NCI-H2196 treated with DMSO at 0.1 percent for 48 hours (cell line): ENCODE data around the gene NCOA6.

Experiments
- DNase-seq: peaks from one replicate; lab custom pipeline; 2025; ENCODE audit not compliant: unreplicated experiment; lab: John Stamatoyannopoulos, UW

Gene NCOA6

GRCh38 chr20:34776177-34776576 is 49.3 kb downstream of the NCOA6 start:
- DNase-seq = no peak

DNA sequence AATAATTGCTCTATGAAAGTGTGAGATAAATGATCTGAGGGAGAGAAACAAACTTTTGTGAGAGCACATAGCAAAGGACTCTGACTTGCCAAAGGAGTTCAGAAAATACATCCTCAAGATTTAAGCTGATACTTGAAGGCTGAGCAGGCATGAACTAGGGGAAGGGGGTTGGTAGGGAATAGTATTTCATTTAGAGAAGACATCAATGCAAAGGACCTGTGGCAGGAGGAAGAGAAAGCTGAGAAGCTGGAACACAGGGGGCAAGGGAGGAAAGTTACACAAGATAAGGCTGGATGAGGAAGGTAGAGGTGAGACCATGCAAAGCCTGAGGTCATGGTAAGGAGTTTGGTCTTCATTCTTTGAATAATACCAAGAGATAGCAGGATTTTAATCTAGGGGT is 50.6 kb downstream of the NCOA6 start:
- no peak for DNase-seq

DNA sequence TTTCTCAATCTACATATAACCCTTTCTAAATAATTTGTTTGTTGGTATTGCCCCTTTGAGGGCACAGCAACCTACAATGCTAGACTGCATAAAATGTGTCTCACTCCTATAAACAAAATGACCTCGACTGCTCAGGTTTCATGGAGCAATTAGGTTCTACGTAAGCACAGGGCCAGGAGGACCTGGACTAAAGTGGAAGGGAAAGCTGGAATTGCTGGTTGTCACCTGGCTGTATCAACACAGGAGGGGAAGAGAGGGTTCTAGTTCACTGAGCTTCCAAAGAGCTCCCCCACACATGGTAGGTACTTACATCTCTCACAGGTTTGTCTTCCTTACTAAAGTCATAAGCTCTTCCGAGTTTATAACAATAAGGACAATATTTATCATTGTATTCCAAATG is 51.0 kb downstream of the NCOA6 start:
- DNase-seq = no peak

DNA sequence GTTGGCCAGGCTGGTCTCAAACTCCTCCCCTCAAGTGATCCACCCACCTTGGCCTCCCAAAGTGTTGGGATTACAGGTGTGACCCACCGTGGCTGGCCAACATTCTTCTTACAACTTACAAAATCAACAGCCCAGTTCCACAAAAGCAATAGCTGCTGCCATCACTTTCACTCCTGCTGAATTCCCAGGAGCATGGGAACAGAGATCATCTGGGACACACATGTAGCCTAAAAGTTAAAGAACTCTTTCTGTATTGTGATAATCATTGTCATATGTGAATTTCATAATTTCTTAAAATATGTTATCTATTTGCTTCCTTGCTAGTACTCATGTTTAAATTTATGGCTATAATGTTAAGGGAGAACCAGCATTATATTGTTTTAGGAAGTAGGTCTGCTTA is 51.7 kb downstream of the NCOA6 start:
- DNase-seq = no peak

GRCh38 chr20:34772437-34772836 is 53.0 kb downstream of the NCOA6 start:
- DNase-seq = no peak

GRCh38 chr20:34771680-34772081 is 53.8 kb downstream of the NCOA6 start:
- no peak for DNase-seq

DNA sequence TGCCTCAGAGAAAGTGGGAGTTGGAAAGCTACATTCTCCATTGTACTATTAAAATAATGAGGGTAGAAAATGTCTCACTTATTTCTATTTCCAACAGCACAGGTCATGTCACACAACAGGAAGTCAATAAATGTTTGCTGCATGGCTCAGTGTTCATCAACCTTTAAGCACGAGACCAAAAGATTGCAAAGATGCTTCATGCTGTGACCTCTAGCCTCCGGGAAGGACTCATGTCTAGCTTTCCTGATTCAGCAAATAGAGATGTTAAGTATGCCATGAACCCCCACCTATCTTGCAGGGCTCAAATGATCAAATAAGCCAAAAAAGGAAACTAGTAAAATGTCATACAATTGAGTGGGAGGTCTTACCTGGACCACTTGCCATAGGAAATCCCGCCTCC is 57.4 kb downstream of the NCOA6 start:
- DNase-seq = no peak

GRCh38 chr20:34762031-34762555 is 63.4 kb downstream of the NCOA6 start:
- no peak for DNase-seq

- no peak for DNase-seq
Observed at GRCh38 chr20:34755367-34755766, 70.1 kb downstream of the NCOA6 start.

DNA sequence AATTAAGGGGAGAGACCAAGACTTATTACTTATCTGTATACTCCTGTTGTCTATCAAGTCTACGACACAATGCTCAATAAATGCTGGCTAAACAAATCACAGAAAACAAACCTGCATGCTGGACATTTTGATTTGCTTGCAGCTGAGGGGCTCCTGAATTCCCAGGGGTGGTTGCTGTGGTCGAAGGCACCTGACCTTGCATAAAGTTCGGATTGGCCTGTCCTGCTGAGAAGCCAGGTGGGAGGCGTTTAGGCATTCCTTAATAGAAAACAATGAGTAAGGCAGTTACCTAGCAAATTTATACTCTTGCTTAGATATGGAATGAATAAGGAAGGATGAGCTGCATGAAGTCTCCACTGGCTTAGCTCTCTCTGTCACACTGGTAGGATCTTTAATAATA is 70.8 kb downstream of the NCOA6 start:
- DNase-seq = no peak

DNA sequence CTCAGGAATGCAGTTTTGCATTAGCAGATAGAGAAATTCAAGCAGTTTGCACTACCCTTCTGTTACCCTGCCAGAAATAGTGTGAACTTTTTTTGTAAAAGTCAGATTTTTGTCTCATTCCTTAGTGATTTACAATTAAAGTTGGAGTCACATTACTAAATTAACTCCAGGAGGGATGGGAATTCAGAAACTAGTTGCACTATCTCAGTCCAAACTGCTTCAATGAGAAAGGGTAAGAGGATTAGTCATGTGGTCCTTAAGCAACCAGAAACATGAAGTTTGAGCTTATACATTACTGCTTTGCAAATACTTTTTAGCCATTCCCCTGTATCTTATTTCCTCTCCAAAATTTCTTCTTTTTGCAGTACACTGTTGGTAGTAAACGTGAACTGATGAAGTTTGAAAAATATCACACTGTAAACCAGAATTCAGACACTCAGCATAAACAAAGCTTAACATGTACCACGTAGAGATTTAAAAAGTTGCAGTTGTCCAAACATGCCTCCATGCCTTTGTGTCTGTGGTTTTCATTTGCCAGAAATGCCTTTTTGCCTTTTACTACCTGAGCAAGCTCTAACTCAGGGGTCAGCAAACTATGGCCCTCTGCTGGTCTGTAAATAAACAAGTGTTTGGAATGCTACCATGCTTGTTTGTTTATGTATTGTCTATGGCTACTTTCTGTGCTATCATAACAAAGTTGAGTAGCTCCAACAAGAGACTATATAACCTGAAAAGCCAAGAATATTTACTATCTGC is 71.6 kb downstream of the NCOA6 start:
- DNase-seq = no peak

- DNase-seq = no peak
Observed at GRCh38 chr20:34751453-34751852, 74.0 kb downstream of the NCOA6 start.

GRCh38 chr20:34750484-34750883 is 75.0 kb downstream of the NCOA6 start:
- DNase-seq = no peak

DNA sequence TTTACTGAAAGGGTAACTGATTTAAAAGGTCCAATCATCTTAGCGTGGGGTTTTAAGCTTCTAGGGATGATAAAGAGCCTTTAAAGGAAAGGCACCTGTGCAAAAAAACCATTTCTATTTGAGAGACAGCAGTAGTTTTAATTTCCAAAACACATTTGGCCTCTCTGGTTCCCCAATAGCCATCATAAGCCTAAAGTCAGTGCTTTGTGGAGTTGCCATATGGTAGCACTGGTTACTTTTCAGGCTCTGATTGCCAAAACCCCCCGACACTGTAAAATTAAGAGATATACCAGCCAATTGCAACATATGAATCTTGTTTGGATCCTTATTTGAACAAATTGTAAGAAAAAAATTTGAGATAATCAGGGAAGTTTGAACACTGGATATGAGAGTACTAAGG is 76.7 kb downstream of the NCOA6 start:
- no peak for DNase-seq

DNA sequence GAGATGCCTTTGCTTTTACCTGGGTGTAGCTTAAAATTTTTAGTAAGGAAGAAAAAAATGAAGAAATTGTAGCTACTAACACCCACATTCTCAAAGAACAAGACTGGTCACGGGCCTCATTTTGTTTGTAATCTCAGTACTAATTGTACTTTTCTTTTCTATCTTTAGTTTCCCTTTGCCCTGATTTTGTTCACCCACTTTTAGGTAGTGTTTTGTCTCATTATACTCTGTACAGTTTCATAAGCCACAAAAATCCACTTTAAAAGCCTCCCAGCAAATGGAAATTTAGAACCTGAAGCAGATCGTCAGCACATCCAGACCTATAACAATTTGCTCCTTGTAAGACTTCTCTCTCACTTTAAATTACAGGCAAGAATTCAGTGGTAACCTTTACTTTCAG is 78.0 kb downstream of the NCOA6 start:
- DNase-seq = no peak

DNA sequence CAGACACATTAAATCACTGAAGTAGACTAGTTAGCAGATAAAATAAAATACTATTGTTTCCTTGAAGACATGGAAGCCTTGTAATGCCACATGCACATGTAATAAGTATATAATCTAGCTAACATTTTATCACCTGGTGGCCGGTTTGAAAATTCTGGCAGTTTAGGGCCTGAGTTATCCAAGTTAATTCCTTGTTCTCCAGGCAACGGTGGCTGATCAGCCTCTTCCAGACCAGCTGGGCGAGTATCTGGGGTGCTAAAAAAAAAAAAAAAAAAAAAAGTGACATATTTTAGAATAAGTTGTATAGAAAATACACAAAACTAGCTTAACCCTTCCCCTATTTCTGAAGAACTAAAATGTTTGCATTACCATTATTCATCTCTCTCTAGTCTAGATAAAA is 78.8 kb downstream of the NCOA6 start:
- DNase-seq = no peak

DNA sequence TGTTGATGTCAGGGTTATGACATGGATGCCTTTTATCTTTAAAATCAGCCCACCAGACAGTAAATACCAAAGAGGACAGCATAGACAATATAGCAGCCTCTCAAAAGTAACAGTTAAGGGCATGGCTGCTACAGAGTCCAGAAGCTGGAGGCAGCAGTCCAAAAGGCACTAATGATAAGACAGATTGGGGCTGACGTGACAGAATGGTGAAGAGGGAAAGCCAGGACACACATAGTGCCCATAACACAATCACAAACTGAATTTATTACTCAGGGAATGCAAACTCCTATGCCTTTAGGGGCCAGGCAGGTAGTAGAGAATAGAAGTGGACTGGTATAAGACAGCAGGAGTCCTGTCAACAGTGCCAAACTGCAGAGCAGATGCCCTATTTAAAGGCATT is 80.6 kb downstream of the NCOA6 start:
- no peak for DNase-seq

DNA sequence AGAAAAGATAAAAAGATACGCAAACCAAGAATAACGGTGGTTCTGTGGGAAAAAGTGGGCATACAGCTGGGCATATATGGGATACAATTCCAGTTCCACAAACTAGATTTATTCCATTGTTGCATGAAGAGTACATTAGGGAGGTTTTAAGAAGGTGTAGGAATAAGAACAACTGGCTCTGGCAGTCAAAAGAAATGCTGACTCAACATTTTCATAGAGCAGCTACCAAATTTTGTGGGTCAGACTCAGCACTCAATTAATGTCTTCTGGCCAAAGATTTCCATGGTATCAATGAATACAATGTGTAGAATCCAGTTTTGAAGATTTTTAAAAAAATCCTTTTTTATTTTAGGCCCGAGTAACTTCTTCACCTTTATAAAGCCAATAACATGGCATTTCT is 81.1 kb downstream of the NCOA6 start:
- DNase-seq = no peak

- DNase-seq = no peak
Observed at GRCh38 chr20:34743039-34743438, 82.4 kb downstream of the NCOA6 start.

DNA sequence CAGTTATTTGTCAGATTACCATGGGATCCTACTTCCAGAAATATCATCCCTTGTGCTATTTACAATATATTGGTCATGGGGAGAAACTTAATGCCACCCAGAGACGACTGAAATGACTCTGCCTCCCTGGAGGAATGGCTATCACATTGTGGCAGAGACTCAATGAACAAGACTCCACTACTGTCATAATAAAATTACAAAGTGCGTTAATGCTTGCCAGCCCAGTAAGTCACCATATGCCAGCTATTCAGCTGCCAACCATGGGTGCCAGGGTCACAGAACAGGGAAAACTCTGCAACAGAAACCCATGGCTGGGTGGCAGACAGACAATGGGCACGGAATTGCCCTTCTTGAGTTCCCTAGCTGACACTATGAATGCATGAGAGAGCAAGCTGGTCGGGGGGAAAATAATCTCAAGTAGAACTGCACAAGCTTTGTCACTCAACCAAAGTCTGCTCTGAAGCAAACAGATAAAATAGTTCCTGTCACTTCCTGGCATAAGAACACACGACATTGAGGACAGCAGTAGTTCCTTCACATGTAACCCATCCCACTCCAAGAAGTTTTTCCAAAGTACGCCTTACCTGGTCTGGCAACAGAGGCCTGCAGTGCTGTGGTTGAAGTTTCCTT is 89.2 kb downstream of the NCOA6 start:
- DNase-seq = no peak

DNA sequence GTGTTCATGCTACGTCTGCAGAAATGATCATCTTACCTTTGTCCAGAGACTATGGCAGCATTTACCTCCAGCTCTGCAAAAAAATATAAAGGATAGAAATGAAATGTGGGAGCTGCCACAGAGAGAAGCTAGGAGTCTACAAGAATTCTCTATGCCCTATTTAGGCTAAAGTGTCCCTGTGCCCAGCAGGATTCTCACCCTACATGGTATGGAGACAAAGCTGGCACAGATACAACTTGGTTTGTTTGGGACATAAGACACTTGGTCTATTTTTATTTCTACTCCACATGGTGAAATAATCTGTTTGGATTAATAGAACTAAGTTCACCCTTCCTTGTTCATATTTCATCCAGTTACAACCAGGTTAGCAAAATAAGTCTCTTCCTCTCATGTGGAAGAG is 92.9 kb downstream of the NCOA6 start:
- DNase-seq = no peak

DNA sequence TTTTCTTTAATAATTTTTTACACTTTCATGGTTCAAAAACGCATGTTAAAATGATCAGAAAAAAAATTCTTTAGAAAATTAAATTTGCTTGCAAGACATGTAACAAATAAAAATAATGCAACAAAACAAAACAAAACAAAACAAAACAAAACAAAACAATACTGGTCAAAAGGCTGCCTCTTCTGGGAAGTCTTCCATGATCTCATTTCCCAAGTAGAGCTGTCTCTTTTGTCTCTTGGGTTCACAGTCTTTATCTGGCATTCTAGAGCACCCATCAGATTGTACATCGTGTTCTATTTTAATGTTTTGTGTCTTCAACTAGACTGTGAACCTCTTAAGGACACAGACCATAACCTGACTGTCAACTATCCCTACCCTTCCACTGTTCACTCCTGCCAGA is 96.0 kb downstream of the NCOA6 start:
- DNase-seq = no peak

GRCh38 chr20:34724172-34724571 is 101.3 kb downstream of the NCOA6 start:
- DNase-seq = no peak
